Measurements from ENCODE around the gene VAMP5.
A peak's percentile ranks its signal among the peaks of the same experiment; 100 is the strongest.

Gene VAMP5

DNA sequence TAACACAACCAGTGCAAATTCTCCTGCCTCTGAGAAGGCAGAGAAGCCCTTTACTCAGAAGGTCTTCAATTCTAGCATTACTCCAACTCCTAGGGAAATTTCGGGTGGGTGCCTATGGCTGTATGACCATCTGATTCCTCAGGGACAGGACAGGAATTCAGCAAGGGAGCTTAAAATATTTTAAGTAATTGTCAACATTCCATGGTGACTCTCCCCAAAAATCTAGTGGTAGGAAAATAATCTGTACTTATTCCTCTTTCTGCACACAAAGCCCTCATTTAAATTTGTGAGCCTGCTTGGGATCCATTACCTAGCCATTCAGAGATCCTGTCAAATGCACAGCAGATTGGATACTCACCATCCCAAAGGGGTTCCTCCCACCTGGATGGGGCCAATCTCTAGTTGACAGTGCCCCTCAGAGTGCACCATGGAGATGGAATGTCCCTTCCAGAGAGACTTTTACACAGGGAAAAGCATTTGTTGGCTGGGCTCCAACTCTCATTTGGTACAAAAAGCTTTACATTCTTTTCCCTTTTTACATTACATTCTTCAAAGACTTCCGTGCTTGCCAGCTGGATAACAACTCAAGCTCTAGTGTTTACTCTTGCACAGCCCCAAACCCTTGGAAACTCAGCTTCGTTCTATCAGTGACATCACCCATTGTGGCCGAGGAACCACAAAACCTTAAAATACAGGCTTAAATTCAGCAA is 21.3 kb downstream of the VAMP5 start:
- ChIA-PET CTCF (interaction anchor here (1.4 to 3.3 kb wide), 3 partner anchors 21 to 50 kb away, joined by 3 to 11 read pairs (median 5); partner anchors contain the start of gene VAMP5), POLR2A (interaction anchor here (1.1 kb wide), 1 partner anchor 10 kb away, joined by 3 read pairs; the partner anchor contains the start of gene RNF181)
- no peak for TF ChIP-seq CTCF (IDR thresholded peaks at IDR 0.05; ENCODE audit: control extremely low read depth, extremely low read depth, low read depth, missing control alignments)
- DNase-seq (ENCODE audit: extremely low spot score), result no peak

- no peak for DNase-seq (ENCODE audit: extremely low spot score)
- POLR2A ChIA-PET, result interaction anchor here (1.1 kb wide), 1 partner anchor 11 kb away, joined by 3 read pairs; the partner anchor contains the start of gene RNF181
- no peak for TF ChIP-seq CTCF (IDR thresholded peaks at IDR 0.05; ENCODE audit: control extremely low read depth, extremely low read depth, low read depth, missing control alignments)
- CTCF ChIA-PET, result interaction anchor here (1.4 to 3.3 kb wide), 2 partner anchors 22 to 31 kb away, joined by 3 to 11 read pairs; partner anchors contain the start of gene VAMP5
Measured at GRCh38 chr2:85606116-85606455, 21.9 kb downstream of the VAMP5 start.

DNA sequence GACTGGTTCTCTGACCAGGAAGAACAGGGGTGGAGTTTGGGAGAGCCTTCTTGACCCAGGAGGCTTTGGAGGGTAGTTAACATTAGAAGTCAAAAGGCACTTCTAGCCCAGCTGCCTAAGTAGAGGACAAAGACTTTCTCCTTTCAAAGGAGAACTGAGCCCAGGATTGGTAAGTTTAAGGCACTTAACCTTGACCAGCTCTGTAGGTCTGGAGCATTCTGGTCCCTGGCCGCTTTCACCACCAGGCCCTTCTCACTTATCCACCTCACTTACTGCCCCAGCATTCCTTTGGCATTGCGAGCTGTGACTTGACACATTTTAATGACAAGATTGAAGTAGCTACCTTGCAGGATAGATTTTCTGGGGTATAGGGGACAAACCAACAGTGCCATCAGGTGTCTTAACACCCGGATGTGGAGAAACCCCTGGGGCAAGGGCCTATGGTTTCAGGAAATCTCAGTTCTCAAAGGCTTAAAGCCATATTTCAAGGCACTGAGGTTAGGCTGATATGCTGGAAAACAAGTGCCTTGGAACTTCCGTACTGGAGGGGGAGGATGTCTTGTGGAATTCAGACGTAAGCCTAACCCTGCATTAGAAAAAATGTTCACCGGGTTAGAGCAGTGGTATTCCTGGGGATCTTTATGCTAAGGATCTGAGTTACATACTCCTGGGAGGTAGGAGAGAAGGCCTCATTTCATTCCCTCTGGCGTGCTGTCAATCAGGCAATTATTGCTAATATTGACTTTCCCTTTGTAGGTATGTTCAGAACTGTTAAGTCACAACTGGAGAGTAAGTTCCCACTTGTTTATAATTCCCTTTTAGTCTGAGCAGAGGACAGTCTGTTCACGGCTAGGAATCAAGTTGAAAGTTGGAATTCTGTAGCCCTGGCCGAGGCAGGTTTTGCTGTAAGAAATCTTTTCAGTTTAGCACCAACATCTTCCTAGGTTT is 23.3 kb downstream of the VAMP5 start:
- CTCF ChIA-PET, result interaction anchor here (0.8 to 3.3 kb wide), 2 partner anchors 10 to 30 kb away, joined by 3 to 11 read pairs; no protein-coding TSS in a partner anchor
- DNase-seq (ENCODE audit: extremely low spot score), result no peak
- TF ChIP-seq CTCF (IDR thresholded peaks at IDR 0.05; ENCODE audit: control extremely low read depth, extremely low read depth, low read depth, missing control alignments), result no peak
- POLR2A ChIA-PET, result interaction anchor here (0.5 to 1.3 kb wide), 2 partner anchors 8 to 12 kb away, joined by 4 to 5 read pairs; partner anchors contain the start of gene RNF181

GRCh38 chr2:85611217-85611704 is 27.0 kb downstream of the VAMP5 start:
- no peak for DNase-seq (ENCODE audit: extremely low spot score)
- TF ChIP-seq CTCF (IDR thresholded peaks at IDR 0.05; ENCODE audit: control extremely low read depth, extremely low read depth, low read depth, missing control alignments), result no peak
- CTCF ChIA-PET, result interaction anchor here (1.0 to 1.3 kb wide), 6 partner anchors 9 to 203 kb away, joined by 3 to 5 read pairs (median 3); partner anchors contain the start of gene TMEM150A
- POLR2A ChIA-PET, result interaction anchor here (0.9 to 1.2 kb wide), 5 partner anchors 11 to 257 kb away, joined by 4 to 6 read pairs (median 4); partner anchors contain the start of genes ELMOD3, RETSAT and RNF181

DNA sequence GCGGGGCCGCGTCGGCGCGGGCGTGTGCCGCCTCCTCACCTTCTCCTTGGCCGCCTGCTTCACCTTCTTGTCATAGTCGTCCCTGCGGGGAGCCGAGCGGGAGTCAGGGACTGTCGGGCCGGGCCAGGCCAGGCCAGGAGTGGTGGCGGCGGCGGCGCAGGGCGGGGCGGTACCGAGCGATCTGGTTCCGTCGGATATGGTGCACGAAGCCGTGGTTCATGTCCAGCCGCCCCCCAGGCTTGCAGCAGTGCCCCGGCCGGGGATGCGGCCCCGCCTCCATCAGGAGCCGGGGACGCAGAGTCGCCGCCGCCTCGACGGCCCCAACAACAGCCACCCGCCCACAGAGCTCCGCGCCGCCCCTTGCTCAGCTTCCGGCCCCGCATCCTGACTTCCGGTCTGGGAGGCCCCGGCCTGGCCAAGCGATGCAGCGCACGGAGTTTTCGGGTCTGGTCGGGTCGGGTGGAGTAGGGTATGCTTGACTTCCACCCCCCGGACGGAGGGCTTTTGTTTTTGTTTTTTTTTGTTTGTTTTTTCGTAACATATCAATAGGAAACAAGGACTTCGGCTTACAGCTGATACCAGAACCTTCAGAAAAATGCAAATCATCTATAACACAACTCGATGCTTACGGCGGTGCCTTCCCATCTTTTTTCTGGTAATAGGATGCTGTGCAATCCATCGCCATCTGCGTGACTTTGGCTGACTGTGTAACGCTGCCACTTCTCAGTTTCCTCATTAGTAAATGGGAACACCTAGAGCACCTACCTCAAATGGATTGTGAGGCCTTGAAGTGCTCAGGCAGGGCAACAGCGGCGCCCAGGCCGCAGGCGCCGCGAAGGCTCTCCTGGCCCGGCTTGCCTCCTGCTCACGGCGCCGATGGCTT is 27.7 kb downstream of the VAMP5 start, which contains the start of gene C2orf68:
Gene C2orf68 (minus strand): TSS at position 362 of the 883 bp plus-strand sequence. CDS start 82 bp downstream, at position 280.
- DNase-seq (ENCODE audit: extremely low spot score), result peak; percentile 95
- ChIA-PET CTCF (interaction anchor here (1.0 to 1.3 kb wide), 4 partner anchors 9 to 202 kb away, joined by 3 to 5 read pairs (median 4); partner anchors contain the start of gene TMEM150A), POLR2A (interaction anchor here (0.9 to 1.2 kb wide), 5 partner anchors 12 to 258 kb away, joined by 4 to 6 read pairs (median 4); partner anchors contain the start of genes ELMOD3, RETSAT and RNF181)
- TF ChIP-seq CTCF (IDR thresholded peaks at IDR 0.05; ENCODE audit: control extremely low read depth, extremely low read depth, low read depth, missing control alignments), result no peak
